ENCODE results near the gene CARD6. TPM values are rescaled to one million over a fixed set of nuclear protein-coding genes. Genes with fewer than 3 reads are reported as not detected.

CARD6 gene
- total and polyA plus RNA-seq, 2 donors from 2014 or later: 3.0 to 17.9 TPM

DNA sequence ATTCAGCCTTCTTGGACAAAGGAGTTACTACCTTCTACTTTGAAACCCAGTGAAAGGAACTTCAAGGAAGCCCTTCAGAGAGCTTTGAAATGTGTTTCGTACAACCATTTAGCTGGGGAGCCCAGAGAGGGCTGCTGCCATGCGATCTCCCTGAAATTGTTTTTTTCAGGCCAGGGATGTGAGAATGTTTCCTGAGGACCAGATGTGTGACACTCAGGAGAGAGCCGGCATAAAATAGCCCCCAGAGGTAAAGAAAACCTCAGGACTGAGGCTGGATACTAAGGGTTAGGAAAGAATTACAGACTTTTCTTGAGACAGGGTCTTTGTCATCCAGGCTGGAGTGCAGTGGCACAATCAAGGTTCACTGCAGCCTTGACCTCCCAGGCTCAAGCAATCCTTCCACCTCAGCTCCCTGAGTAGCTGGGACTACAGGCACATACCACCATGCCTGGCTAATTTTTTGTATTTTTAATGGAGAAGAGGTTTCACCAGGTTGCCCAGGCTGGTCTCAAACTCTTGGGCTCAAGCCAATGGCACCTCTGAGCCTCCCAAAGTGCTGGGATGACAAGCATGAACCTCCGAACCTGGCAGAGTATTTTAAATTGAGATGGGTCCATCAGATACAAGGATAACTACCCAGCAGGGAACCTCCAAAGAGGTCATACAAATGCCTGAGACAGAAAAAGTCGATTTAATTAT lies 14.5 kb upstream of the CARD6 start:
- H3K4me1 ChIP-seq (ENCODE audit: control insufficient read depth in 2 of 3, insufficient read depth in 2 of 3, low read depth in 1 of 3, low read length in 3 of 3): no peaks in the 10 kb centered on the region

DNA sequence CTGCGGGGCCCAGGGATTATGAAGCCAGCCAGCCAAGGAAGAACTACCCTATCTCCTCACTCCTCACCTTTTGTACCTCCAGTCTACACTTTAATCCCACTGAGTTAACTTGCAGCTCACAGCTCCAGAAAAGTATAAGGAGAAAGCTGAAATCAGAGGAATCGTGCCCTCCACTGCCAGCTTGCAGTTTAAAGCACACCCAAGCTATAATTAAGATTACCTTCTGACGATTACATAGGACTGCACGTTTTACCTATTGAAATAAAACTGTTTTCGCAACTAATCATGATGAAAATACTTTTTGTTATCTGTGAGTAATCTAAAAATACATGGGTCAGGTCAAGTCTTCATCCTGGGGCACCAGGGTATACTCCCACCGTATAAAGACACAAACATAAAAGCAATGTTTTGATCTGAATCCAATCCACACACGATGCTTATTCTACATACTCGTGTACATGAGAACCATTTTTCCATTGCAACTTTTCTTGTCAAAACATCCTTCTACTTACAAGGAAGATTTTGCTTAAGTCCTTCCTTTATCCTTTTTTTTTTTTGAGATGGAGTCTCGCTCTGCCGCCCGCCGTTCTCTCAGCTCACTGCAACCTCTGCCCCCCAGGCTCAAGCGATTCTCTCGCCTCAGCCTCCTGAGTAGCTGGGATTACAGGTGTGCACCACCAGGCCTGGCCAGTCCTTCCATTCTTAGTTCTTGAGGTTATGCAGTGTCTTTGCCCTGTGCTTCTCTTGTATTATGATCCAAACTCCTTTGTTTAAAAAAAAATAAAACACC lies 13.8 kb upstream of the CARD6 start:
- H3K4me3 ChIP-seq (ENCODE audit: low read length in 3 of 3): no peak overlapping the region
- intact Hi-C loops (cut with DNase I): no loop called here
- no peaks in the 10 kb centered on the region for H3K27me3 ChIP-seq (ENCODE audit: control insufficient read depth, insufficient read depth, low read length)
- FAIRE-seq: no peak
- no peak overlapping the region for H3K27ac ChIP-seq (ENCODE audit: low read depth in 2 of 2, low read length in 2 of 2)
- no peaks in the 10 kb centered on the region for H3K4me1 ChIP-seq (ENCODE audit: control insufficient read depth in 2 of 3, insufficient read depth in 2 of 3, low read depth in 1 of 3, low read length in 3 of 3)
- no peak overlapping the region for H3K9ac ChIP-seq (ENCODE audit: low read length in 3 of 3)
- peaks cover 23 to 48% (median 34%) of the 10 kb centered on the region in 3 donors for H3K36me3 ChIP-seq (ENCODE audit: control insufficient read depth in 2 of 3, insufficient read depth in 3 of 3, low read length in 3 of 3)
- DNase-seq: no peak
- TF ChIP-seq, protein P1, sequence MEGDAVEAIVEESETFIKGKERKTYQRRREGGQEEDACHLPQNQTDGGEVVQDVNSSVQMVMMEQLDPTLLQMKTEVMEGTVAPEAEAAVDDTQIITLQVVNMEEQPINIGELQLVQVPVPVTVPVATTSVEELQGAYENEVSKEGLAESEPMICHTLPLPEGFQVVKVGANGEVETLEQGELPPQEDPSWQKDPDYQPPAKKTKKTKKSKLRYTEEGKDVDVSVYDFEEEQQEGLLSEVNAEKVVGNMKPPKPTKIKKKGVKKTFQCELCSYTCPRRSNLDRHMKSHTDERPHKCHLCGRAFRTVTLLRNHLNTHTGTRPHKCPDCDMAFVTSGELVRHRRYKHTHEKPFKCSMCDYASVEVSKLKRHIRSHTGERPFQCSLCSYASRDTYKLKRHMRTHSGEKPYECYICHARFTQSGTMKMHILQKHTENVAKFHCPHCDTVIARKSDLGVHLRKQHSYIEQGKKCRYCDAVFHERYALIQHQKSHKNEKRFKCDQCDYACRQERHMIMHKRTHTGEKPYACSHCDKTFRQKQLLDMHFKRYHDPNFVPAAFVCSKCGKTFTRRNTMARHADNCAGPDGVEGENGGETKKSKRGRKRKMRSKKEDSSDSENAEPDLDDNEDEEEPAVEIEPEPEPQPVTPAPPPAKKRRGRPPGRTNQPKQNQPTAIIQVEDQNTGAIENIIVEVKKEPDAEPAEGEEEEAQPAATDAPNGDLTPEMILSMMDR (IDR thresholded peaks at IDR 0.05; ENCODE audit: borderline replicate concordance, extremely low read depth, insufficient read depth): no peak
- no peaks in the 10 kb centered on the region for H3K9me3 ChIP-seq (ENCODE audit: control insufficient read depth in 2 of 3, insufficient read depth in 1 of 3, low read length in 3 of 3)

More for the DNA sequence above, 14.5 kb upstream of the CARD6 start:
- TF ChIP-seq, protein P1 (IDR thresholded peaks at IDR 0.05; ENCODE audit: borderline replicate concordance, extremely low read depth, insufficient read depth): no peak
- Histone ChIP-seq H3K4me3 (ENCODE audit: low read length in 3 of 3) (no peak overlapping the region), H3K27me3 (ENCODE audit: control insufficient read depth, insufficient read depth, low read length) (no peaks in the 10 kb centered on the region), H3K36me3 (ENCODE audit: control insufficient read depth in 2 of 3, insufficient read depth in 3 of 3, low read length in 3 of 3) (peaks cover 19 to 40% (median 27%) of the 10 kb centered on the region in 3 donors), H3K9ac (ENCODE audit: low read length in 3 of 3) (no peak overlapping the region), H3K27ac (ENCODE audit: low read depth in 2 of 2, low read length in 2 of 2) (no peak overlapping the region), H3K9me3 (ENCODE audit: control insufficient read depth in 2 of 3, insufficient read depth in 1 of 3, low read length in 3 of 3) (no peaks in the 10 kb centered on the region)
- intact Hi-C loops (cut with DNase I): no loop called here
- FAIRE-seq (no peak), DNase-seq (no peak)

DNA sequence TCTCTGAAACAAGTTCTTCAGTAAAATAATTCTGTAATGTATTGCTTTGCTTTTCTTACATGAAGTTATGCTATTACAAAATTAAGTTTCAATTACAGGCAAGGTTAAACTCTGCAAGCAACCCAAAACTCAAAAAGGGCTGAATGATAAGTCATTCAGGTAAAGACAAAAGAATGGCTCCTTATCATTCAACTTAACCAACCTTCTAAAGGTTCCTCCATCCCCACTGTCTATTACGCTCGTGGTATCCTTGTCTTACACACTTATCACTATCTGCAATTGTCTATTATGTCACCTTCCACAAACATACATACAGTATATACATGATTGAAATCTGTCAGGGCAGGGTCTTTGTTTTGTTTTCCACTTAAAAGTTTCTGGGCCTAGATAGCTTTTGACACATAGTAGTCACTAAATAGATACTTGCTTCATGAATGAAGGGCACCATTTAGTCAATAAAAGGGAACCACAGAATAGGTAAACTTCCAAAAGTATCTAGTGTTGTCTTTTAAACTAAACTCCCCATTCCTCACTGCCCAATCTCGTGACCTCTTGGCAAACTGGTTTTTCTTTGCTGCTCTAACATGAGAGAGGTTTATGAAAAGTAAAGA lies 13.0 kb upstream of the CARD6 start:
- Histone ChIP-seq H3K36me3 (ENCODE audit: control insufficient read depth in 2 of 3, insufficient read depth in 3 of 3, low read length in 3 of 3) (peaks cover 28 to 55% (median 37%) of the 10 kb centered on the region in 3 donors), H3K4me3 (ENCODE audit: low read length in 3 of 3) (no peak overlapping the region), H3K27ac (ENCODE audit: low read depth in 2 of 2, low read length in 2 of 2) (no peak overlapping the region), H3K9ac (ENCODE audit: low read length in 3 of 3) (no peak overlapping the region), H3K9me3 (ENCODE audit: control insufficient read depth in 2 of 3, insufficient read depth in 1 of 3, low read length in 3 of 3) (no peaks in the 10 kb centered on the region), H3K27me3 (ENCODE audit: control insufficient read depth, insufficient read depth, low read length) (no peaks in the 10 kb centered on the region), H3K4me1 (ENCODE audit: control insufficient read depth in 2 of 3, insufficient read depth in 2 of 3, low read depth in 1 of 3, low read length in 3 of 3) (peaks cover under 1 to 2% (median under 1%) of the 10 kb centered on the region in 3 donors)
- TF ChIP-seq, protein P1 (IDR thresholded peaks at IDR 0.05; ENCODE audit: borderline replicate concordance, extremely low read depth, insufficient read depth): no peak
- FAIRE-seq: no peak
- DNase-seq: no peak
- intact Hi-C loops (cut with DNase I): no loop called here
